GM19035 (cell line): Measurements from ENCODE around the gene CDK13.
"Not testable (repeated sequence)": the region's sequence is repeated elsewhere in the genome, so short reads cannot be mapped to it uniquely, and the experiment has no call there.

ENCODE experiments used
- ATAC-seq: cut with Tn5 transposase; IDR thresholded peaks from one replicate; pipeline ENCODE4 v1.9.1; 2021; ENCODE audit not compliant: unreplicated experiment

CDK13 gene

DNA sequence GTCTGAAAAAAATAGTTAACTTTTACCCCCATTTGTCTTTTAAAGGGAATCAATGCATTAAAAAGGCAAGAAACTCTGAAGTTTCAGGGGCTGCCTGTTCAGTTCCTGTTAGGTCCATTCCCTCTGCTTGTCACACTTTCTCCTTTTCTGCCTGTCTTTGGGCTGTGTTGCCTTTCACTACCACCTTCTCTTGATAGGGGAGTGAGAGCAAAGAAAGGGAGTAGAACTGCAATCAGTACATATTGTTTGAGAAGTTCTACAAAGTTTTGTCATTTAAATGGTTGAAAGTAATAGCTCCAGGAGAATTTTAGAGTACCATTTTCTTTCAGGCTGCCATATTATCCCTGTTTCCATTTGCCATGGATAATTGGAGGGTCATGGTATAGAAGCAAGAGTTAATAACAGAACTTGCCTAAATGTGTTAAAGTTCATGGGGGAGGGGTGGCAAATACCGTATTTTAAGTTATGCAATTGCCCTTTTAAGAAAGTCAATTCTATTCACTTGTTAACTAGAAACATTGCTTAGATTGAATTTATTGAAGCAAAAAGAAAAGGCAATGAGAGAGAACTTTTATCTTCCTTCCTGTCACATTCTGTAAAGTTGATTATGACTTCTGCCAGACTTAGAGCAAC lies 145.8 kb downstream of the CDK13 start:
- no peak for ATAC-seq

DNA sequence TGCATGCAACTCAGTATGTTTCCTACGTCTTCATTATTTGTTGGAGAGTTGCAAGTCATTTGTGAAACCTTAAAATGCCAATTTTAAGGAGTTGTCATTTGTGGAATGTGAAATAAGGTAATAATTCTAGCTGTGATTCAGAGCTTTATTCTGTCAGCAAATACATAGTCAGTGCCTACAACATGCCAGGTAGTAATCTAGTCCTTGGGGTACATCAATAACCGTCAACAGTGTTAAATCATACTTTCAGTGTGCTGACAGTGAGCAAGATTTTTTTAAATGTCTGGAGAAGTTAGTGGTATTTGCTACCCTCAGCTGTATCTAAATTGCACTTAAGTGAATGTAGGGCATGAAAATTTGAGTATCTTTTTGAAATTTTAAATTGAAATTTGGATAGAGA lies 147.7 kb downstream of the CDK13 start:
- no peak for ATAC-seq

DNA sequence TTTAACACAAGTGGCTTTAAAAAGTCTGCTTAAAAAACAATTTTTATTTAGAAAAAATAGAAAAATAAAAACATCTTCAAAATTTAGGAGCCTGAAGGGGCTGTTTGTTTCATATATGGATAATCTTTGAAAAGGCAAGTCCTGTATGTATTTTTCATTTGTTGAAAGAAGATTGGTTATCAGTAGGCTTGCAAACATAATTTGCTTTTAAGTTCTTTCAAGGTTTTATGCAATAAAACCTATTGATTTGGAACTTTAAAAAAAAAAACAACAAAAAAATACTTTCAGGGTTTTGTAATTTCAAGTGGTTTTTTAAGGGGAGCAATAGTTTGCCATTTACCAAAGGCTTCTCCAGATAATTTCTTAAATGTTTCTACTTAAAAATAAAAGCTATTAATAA lies 148.8 kb downstream of the CDK13 start:
- ATAC-seq = no peak

DNA sequence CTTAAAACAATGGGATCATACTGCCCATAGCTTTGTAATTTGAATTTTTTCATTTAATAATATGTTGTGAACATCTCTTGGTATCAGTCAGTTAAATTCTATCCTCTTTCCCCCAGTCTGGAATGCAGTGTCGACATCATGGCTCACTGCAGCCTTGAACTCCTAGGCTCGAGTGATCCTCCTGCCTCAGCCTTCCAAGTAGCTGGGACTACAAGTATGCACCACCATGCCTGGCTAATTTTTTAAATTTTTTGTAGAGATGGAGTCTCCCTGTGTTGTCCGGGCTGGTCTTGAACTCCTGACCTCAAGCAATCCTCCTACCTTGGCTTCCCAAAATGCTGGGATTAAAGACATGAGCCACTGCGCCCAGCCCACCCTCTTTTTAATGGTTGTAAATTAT lies 149.8 kb downstream of the CDK13 start:
- no peak for ATAC-seq

DNA sequence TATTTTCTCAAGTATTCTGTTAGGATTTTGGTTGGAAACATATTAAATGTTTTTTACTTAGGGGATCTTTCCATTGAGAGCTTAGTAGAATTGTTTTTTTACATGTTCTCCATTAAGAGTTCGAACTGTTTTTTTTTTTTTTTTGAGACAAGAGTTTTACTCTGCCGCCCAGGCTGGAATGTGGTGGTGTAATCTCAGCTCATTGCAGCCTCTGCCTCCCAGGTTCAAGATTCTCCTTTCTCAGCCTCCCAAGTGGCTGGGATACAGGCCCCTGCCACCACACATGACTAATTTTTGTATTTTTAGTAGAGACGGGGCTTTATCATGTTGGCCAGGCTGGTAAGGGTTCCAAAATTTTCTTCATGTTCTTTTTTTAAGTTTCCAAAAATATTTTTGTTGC lies 151.1 kb downstream of the CDK13 start:
- ATAC-seq = no peak

DNA sequence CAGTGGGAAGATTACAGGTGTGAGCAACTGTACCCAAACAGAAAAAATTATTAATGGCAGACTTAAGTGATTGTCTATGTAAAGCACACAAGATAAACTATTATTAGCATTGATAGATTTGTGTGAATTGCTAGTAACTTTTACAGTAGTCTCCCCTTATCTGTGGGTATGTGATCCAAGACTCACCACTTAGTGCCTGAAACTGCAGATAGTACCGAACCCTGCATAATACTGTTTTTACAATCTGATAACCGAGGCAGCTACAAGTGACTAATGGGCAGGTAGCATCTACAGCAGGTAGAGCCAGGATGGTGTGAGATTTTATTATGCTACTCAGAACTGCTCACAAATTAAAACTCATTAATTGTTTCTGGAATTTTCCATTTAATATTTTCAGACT lies 152.8 kb downstream of the CDK13 start:
- ATAC-seq = no peak

DNA sequence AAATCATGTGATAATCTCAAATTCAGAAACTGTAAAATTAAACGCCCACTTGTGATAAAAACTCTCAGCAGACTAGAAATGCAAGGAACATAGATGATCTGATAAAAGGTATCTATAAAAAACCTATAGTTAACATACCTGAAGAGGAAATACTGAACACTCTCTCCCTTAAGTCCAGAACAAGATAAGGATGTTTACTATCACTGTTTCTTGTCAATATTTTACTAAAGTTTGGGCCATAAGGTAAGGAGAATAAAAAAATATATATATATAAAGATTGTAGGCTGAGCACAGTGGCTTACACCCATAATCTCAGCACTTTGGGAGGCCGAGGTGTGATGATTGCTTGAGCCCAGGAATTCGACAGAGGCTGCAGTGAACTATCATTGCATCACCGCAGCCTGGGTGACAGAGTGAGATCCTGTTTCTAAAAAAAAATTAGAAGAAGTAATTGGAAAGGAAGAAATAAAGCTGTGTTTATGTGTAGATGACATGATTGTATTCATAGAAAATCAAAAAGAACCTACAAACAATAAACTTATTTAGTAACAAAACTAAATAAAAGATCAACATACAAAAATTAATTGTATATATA lies 155.9 kb downstream of the CDK13 start:
- ATAC-seq = no peak

DNA sequence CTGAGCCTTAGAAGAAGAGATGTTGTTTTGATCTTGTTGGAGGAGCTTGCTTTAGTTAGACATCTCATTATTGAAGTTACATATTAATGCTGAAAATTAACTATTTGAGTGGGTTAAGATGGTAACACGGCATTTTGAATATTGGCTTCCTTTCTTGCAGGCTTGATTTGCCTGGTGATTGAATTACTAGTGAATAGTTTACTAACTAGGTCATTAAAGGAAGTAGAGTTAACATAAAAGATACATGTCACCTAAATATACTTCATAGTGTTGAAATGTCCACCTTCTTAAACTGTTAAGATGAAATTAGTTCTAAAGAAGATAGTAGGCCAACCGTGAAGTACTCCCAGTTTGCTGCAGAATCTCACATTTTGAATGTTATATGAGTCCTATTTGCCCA lies 165.9 kb downstream of the CDK13 start:
- no peak for ATAC-seq

DNA sequence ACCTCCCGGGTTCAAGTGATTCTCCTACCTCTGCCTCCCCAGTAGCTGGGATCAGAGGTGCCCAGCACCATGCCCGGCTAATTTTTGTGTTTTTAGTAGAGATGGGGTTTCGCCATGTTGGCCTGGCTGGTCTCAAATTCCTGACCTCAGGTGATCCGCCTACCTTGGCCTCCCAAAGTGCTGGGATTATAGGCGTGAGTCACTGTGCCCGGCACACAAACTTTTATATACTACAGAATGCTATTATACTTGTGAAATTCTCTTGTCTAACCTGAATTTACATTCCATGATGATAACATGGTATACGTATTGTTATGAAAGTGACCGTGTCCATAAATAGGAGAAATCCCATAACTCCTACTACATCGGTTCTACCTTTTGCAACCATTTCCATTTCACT lies 167.1 kb downstream of the CDK13 start:
- not testable (repeated sequence) for ATAC-seq

DNA sequence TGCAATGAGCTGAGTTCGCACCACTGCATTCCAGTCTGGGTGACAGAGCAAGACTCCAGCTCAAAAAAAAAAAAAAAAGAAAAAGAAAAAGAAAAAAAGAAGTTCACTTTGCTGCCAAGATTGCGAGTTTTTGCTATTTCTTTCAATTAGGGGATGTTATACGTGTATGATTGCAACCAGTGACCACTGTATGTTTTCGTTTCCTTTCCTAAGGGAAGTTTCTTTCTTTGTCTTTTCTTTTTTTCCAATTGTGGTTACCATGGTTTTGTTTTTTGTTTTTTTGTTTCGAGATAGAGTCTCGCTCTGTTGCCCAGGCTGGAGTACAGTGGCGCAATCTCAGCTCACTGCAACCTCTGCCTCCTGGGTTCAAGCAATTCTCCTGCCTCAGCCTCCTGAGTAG lies 168.1 kb downstream of the CDK13 start:
- ATAC-seq = not testable (repeated sequence)

DNA sequence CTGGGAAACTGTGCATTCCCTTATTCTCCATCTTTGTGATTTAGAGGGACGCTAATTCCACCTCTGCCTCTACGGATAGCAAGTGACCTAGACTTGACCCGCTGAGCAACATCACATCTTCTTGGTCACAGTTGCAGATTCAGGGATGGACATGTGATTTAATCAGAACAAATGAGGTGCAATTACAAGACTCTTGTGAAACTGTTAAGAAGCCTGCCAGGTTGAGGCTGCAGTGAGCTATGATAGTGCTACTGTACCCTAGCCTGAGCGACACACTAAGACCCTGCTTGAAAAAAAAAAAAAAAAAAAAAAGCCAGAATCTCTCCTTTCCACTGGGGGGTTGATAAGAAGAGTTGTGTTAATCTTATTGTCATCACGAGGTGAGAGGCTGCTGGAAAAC lies 170.0 kb downstream of the CDK13 start:
- no peak for ATAC-seq

DNA sequence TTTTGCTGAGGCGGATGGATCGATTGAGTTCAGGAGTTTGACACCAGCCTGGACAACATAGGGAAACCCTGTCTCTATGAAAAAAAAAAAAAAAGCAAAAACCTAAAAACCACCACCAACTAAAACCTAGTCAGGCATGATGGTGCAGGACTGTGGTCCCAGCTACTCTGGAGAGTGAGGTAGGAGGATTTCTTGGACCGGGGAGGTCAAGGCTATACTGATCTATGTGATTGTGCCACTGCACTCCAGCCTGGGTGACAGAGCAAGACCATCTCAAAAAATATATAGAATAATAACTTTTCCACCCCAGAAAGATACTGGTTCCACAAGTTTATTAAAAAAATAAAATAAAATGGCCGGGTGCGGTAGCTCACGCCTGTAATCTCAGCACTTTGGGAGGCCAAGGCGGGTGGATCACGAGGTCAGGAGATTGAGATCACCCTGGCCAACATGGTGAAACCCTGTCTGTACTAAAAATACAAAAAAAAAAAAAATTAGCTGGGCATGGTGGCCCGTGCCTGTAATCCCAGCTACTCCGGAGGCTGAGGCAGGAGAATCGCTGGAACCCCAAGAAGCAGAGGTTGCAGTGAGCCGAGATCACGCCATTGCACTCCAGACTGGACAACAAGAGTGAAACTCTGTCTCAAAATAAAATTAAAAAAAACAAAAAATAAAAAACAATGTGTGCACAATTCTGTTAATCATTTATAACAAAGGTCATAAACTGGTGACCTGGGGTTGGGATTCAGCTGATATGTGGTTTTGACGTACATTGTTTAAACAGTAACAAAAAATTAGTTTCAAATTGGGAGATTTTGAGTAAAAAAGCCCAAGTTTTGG lies 172.3 kb downstream of the CDK13 start:
- not testable (repeated sequence) for ATAC-seq

DNA sequence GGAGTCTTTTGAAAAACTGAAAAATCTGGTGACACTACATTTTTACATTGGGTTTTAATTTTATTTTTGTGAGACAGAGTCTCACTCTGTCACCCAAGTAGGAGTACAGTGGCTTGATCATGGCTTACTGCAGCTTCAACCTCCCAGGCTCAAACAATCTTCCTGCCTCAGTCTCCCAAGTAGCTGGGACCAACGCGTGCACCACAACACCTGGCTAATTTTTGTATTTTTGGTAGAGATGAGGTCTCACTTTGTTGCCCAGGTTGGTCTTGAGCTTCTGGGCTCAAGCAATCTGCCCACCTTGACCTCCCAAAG lies 172.8 kb downstream of the CDK13 start:
- no peak for ATAC-seq

DNA sequence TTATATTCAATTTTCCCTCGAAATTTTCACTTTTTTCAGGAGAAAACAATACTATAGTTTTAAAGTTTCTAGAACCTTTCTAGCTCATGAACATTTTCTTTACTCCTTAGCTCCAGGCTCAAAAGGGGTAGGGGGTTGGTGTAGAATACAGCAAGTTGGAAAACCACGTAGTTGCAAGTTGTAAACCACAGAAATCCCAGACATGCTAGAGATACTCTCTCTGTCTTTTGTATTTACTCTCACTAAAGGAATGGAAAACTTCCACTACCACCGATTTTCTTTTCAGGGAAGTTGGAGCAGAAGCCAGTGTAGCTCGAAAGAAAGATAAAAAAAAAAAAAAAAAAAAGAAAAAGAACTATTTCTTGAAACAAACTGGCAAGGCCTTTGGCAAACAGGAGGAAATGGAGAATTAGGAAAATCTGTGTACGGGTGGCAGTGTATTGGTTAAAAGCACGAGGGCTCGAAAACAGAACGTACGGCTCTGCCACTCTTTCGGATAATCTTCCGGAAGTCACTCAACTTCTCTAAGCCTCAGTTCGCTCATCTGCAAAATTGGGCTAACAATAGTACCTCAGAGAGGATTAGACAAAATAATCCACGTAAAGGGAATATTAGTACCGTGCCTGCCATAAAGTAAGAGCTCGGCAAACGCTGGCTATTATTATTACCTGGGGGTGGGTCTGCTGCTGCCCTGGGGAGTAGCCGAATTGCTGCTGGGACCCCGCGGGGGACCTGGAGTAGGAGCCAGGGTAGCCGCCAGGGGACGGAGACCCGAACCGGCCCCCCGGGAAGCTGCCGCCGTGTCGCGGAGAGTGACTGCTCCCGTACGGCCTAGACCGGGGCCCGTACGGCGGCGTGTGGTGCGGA lies 183.7 kb downstream of the CDK13 start:
- peak; percentile 12 for ATAC-seq

DNA sequence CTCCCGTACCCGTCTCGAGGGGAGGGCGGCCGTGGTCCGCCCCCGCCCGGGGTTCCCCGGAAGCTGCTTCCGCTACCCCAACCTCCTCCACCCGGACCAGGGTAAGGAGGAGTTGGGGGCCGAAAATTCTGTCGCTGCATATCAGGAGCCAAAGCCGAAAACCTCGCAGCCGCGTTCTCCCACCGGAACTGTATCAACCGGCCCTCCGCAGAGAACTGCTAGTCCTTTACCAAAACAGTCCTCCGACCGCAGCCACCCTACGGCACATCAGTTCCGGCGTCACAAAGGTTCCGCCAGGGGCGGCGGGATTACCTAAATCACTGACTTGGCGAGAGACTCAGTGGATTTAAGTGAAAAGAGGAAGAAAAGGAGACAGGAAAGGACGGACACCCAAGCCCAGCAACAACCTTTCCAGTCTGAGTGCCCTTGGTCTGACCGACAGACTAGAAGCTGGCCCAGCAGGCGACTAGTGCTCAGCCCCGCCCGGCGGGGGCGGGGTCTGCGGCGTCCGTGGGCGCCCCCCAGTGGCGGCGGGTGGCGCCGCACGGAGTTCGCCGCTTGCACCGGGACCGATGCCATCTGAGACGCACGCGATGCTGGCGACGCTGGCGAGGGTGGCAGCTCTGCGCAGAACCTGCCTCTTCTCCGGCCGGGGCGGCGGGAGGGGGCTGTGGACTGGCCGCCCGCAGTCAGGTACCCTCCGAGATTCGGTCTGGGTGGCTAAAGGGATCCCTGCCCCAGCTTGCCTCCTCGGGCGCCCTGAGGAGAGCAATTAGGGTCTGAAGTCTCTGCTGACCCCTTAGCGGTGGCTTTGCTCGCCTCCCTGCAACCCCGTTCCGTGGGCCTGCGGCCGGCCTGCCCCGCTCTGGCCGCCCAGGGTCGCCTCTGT lies 184.6 kb downstream of the CDK13 start, which contains the start of the genes MPLKIP and SUGCT:
TSS of gene MPLKIP (minus strand) at position 195 of the 889 bp plus-strand sequence. CDS start at position 140, 55 bp downstream.
TSS of gene SUGCT (plus strand) at position 578 of the 889 bp plus-strand sequence.
- ATAC-seq = peak; percentile 91

DNA sequence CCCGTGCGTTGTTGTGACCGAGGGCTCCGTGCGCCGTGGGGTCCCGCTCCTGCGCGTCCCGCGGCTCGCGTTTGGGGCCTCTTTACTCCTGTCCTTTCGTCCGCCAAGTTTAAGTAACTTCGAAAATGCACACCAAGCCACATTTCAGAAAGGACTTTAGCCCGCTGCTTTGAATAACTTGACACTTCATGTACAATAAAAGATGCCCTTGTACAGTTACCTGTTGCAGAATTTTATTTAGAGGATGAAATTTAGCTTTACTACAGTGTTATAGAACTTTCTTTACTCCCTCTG lies 185.2 kb downstream of the CDK13 start:
- ATAC-seq = no peak

DNA sequence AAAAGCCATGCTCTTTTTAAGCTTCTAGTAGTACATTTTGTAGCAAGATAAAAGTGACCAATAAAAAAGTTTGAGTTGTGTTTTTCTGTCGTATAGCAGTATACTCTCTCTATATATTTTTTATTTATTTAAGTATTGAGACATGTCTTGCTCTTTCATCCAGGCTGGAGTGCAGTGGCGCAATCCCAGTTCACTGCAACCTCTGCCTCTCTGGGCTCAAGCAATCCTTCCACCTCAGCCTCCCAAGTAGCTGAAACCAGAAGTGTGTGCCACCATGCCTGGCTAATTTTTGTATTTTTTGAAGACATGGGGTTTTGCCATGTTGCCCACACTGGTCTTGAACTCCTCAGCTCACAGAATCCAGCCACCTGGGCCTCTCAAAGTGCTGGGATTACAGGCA lies 187.5 kb downstream of the CDK13 start:
- ATAC-seq = no peak

DNA sequence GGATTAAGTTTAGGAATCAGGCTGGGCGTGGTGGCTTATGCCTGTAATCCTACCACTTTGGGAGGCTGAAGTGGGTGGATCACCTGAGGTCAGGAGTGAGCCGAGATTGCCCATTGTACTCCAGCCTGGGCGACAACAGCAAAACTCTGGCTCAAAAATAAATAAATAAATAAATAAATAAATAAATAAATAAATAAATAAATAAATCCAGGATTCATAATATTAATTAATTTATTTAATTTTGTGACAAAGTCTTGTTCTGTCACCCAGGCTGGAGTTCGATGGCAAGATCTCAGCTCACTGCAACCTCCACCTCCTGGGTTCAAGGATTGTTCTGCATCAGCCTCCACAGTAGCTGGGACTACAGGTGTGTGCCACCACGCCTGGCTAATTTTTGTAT lies 188.9 kb downstream of the CDK13 start:
- ATAC-seq = no peak

DNA sequence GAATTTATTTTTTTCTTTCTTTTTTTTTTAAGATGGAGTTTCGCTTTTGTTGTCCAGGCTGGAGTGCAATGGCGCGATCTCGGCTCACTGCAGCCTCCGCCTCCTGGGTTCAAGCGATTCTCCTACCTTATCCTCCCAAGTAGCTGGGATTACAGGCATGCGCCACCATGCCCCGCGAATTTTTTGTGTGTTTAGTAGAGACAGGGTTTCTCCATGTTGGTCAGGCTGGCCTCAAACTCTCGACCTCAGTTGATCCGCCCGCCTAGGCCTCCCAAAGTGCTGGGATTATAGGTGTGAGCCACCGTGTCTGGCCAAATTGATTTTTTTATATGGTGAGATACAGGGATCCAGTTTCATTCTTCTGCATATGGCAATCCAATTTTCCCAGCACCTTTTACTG lies 189.8 kb downstream of the CDK13 start:
- not testable (repeated sequence) for ATAC-seq

DNA sequence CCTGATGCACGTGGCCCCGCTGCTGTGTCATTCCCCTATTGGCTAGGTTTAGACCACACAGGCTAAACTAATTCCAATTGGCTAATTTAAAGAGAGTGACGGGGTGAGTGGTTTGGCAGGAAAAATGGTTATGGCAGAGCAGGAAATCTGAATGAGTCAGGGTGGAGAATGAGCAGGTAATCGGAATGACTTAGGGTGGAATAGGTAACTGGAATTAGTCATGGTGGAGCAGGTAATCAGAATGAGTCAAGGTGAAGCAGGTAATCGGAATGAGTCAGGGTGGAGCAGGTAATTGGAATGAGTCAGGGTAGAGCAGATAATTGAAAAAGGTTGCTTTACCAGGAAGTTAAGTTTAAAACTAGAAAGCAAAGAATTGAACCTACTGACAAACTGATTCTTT lies 191.9 kb downstream of the CDK13 start:
- not testable (repeated sequence) for ATAC-seq
